Measurements from ENCODE around the gene GPR34.
"Not testable (repeated sequence)": the region's sequence is repeated elsewhere in the genome, so short reads cannot be mapped to it uniquely, and the experiment has no call there.

GPR34 gene

DNA sequence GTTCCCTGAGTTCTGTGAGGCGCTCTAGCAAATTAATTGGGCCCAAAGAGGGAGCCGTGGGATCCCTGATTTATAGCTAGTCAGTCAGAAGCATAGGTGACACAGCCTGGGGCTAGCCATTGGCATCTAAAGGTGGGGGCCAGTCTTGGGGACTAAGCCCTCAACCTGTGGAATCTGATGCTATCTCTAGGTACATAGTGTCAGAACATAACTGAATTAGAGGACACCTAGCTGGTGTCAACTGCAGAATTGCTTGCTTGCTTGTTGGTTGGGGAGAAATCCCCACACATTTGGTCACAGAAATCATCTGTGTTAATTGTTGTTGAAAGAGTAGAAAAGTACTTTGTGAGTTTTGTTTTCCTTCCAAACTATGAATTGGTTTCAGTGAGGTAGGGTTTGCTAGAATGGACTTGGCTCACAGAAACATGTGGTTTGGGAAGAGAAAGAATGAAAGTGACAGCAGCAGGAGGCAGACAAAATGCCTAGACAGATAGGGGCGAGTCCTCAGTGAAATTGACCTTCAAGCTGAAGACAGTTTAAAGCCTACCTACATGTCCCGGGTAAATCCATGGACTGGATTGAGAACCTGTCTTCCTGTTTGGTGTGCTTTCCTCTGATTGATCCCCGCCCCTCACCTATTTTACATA is 22.4 kb downstream of the GPR34 start:
- Histone ChIP-seq H3K4me1 (ENCODE audit: insufficient read depth, low read length) (peaks cover 12% of the 10 kb centered on the region), H3K9me3 (ENCODE audit: control insufficient read depth, insufficient read depth, low read length) (no peaks in the 10 kb centered on the region; the same call in 1 of the 2 replicates), H3K36me3 (ENCODE audit: insufficient read depth, low read length) (no peaks in the 10 kb centered on the region), H3K9ac (ENCODE audit: low read depth, low read length) (no peak overlapping the region)

DNA sequence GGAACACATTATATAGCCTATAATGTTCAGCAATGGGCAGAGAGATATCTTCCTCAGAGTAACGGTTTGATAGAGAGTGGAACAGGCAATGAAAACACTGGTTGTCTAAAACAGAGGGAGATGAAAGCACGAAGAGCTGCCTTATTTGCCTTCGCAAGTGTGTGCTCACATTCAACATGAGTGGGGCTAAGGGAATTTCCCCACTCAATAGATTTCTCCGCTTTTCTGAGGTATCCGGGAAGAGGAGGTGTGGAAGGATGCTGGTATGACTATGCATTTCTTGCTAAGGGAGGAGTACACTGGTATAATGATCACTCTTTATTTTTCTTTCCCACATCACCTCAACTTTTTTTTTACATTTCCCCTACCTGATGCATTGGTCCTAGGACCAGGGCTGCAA is 27.4 kb downstream of the GPR34 start:
- Histone ChIP-seq H3K36me3 (ENCODE audit: insufficient read depth, low read length) (no peaks in the 10 kb centered on the region; the same call in 1 of the 2 replicates), H3K4me1 (ENCODE audit: insufficient read depth, low read length) (peaks cover 5% of the 10 kb centered on the region), H3K9ac (ENCODE audit: low read depth, low read length) (no peak overlapping the region), H3K9me3 (ENCODE audit: control insufficient read depth, insufficient read depth, low read length) (peaks cover 19% of the 10 kb centered on the region)

- Histone ChIP-seq H3K4me1 (ENCODE audit: insufficient read depth, low read length) (peaks cover 3% of the 10 kb centered on the region; the same call in 1 of the 2 replicates), H3K36me3 (ENCODE audit: insufficient read depth, low read length) (no peaks in the 10 kb centered on the region; the same call in 1 of the 2 replicates), H3K9ac (ENCODE audit: low read depth, low read length) (no peak overlapping the region), H3K9me3 (ENCODE audit: control insufficient read depth, insufficient read depth, low read length) (peaks cover 19% of the 10 kb centered on the region)
These were observed 28.1 kb downstream of the GPR34 start for GRCh38 chrX:41716767-41717473.

DNA sequence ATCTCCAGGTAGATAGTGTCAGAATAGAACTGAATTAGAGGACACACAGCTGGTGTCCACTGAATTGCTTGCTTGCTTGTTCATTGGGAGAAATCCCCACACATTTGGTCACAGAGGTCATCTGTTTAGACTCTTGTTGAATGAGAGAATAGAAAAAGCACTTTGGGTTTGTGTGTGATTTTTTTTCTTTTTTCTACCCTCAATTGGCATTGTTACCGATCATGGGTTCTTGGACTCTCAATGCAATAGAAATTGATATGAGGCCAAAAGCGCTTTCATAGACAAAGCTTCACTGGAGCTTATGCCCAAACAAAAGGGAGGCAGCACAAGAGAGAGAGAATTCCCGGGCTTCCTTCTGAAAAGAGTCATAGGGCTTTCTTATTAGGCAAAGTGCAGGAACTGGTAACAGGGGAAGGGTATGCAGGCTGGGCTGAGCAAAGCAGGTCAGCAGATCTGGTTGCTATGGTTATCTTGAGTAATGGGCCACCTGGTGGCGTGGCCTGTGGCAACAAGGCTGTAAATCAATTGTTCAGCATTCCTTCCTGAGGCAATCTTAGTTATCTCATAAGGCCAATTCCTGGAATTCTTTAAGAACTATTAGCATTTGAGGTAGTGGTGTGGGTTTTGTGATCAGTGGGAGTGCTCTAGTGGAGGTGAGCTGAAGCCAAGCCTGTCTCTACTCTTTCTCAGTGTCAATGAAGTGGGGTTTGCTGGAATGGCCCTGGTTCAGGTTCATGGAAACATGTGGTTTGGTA is 29.9 kb downstream of the GPR34 start:
- H3K9ac ChIP-seq (ENCODE audit: low read depth, low read length): no peak overlapping the region
- H3K4me1 ChIP-seq (ENCODE audit: insufficient read depth, low read length): peaks cover 3% of the 10 kb centered on the region; the same call in 1 of the 2 replicates
- H3K36me3 ChIP-seq (ENCODE audit: insufficient read depth, low read length): no peaks in the 10 kb centered on the region; the same call in 1 of the 2 replicates
- H3K9me3 ChIP-seq (ENCODE audit: control insufficient read depth, insufficient read depth, low read length): peaks cover 19% of the 10 kb centered on the region

GRCh38 chrX:41719610-41720009 is 30.8 kb downstream of the GPR34 start:
- not testable (repeated sequence) for H3K9ac ChIP-seq (ENCODE audit: low read depth, low read length); H3K4me1 ChIP-seq (ENCODE audit: insufficient read depth, low read length); H3K36me3 ChIP-seq (ENCODE audit: insufficient read depth, low read length)
- peaks cover 19% of the 10 kb centered on the region for H3K9me3 ChIP-seq (ENCODE audit: control insufficient read depth, insufficient read depth, low read length)

GRCh38 chrX:41720125-41720779 is 31.5 kb downstream of the GPR34 start:
- Histone ChIP-seq H3K4me1 (ENCODE audit: insufficient read depth, low read length) (peaks cover 3% of the 10 kb centered on the region; the same call in 1 of the 2 replicates), H3K9me3 (ENCODE audit: control insufficient read depth, insufficient read depth, low read length) (peaks cover 19% of the 10 kb centered on the region), H3K36me3 (ENCODE audit: insufficient read depth, low read length) (no peaks in the 10 kb centered on the region; the same call in 1 of the 2 replicates), H3K9ac (ENCODE audit: low read depth, low read length) (no peak overlapping the region)

- Histone ChIP-seq H3K36me3 (ENCODE audit: insufficient read depth, low read length) (no peaks in the 10 kb centered on the region; the same call in 1 of the 2 replicates), H3K9ac (ENCODE audit: low read depth, low read length) (no peak overlapping the region), H3K9me3 (ENCODE audit: control insufficient read depth, insufficient read depth, low read length) (peaks cover 18% of the 10 kb centered on the region), H3K4me1 (ENCODE audit: insufficient read depth, low read length) (peaks cover 3% of the 10 kb centered on the region; the same call in 1 of the 2 replicates)
These were observed 32.8 kb downstream of the GPR34 start for GRCh38 chrX:41721590-41721989.

DNA sequence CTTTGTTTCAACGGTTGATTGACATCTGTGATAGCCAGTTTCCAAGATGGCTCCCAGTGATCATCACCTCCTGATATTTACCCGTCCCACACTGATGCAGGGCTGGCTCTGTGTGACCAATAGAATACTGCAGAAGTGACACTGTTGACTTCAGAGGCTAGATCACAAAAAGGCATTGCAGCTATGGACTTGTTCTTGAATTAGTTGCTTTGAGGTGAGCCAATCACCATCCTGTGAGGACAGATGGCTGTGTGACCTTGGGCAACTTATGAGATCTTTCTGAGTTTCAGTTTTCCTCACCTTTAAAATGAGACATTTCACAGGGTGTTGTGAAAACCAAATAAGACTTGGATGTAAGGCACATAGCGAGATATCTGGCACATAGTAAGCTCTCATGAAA is 33.4 kb downstream of the GPR34 start:
- Histone ChIP-seq H3K9ac (ENCODE audit: low read depth, low read length) (no peak overlapping the region), H3K36me3 (ENCODE audit: insufficient read depth, low read length) (no peaks in the 10 kb centered on the region), H3K9me3 (ENCODE audit: control insufficient read depth, insufficient read depth, low read length) (peaks cover 11% of the 10 kb centered on the region), H3K4me1 (ENCODE audit: insufficient read depth, low read length) (peaks cover 3% of the 10 kb centered on the region; the same call in 1 of the 2 replicates)

GRCh38 chrX:41722816-41723618 is 34.2 kb downstream of the GPR34 start:
- Histone ChIP-seq H3K9me3 (ENCODE audit: control insufficient read depth, insufficient read depth, low read length) (peaks cover 5% of the 10 kb centered on the region), H3K36me3 (ENCODE audit: insufficient read depth, low read length) (no peaks in the 10 kb centered on the region), H3K4me1 (ENCODE audit: insufficient read depth, low read length) (peaks cover 3% of the 10 kb centered on the region; the same call in 1 of the 2 replicates), H3K9ac (ENCODE audit: low read depth, low read length) (no peak overlapping the region)

- H3K9me3 ChIP-seq (ENCODE audit: control insufficient read depth, insufficient read depth, low read length): peaks cover 5% of the 10 kb centered on the region
- no peak within 1 kb of the TSS for H3K9ac ChIP-seq (ENCODE audit: low read depth, low read length)
- H3K36me3 ChIP-seq (ENCODE audit: insufficient read depth, low read length): no peaks in the 10 kb centered on the region
- H3K4me1 ChIP-seq (ENCODE audit: insufficient read depth, low read length): no peaks in the 10 kb centered on the region
These were observed 35.1 kb downstream of the GPR34 start, which contains the start of gene GPR82 for GRCh38 chrX:41723826-41724225. Gene GPR82, plus strand, starts transcription at chrX:41724181. Its CDS starts 2,846 bp downstream, at chrX:41727027.

DNA sequence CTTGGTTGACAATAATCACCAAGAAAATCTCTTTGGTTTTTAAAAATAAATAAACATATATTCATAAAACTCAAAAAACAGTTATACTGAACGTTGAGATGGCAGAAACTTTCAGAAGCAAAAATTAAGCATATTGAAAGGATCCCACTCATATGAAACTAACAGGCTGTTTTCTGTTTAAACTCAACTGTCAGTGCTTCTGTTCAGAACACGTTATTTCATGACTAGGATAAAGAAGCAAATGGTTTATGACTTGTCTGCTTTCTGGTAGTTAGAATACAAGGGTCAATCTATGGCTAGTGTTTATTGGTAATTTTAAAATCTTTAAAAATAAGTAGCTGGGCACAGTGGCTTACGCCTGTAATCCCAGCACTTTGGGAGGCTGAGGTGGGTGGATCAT is 39.4 kb downstream of the GPR34 start:
- Histone ChIP-seq H3K36me3 (ENCODE audit: insufficient read depth, low read length) (no peaks in the 10 kb centered on the region), H3K9ac (ENCODE audit: low read depth, low read length) (no peak overlapping the region), H3K4me1 (ENCODE audit: insufficient read depth, low read length) (no peaks in the 10 kb centered on the region), H3K9me3 (ENCODE audit: control insufficient read depth, insufficient read depth, low read length) (no peaks in the 10 kb centered on the region)

GRCh38 chrX:41730081-41730480 is 41.3 kb downstream of the GPR34 start:
- Histone ChIP-seq H3K9me3 (ENCODE audit: control insufficient read depth, insufficient read depth, low read length) (no peaks in the 10 kb centered on the region), H3K9ac (ENCODE audit: low read depth, low read length) (no peak overlapping the region), H3K36me3 (ENCODE audit: insufficient read depth, low read length) (no peaks in the 10 kb centered on the region; the same call in 1 of the 2 replicates), H3K4me1 (ENCODE audit: insufficient read depth, low read length) (no peaks in the 10 kb centered on the region)

GRCh38 chrX:41732260-41732659 is 43.5 kb downstream of the GPR34 start:
- Histone ChIP-seq H3K4me1 (ENCODE audit: insufficient read depth, low read length) (no peaks in the 10 kb centered on the region), H3K36me3 (ENCODE audit: insufficient read depth, low read length) (no peaks in the 10 kb centered on the region; the same call in 1 of the 2 replicates), H3K9me3 (ENCODE audit: control insufficient read depth, insufficient read depth, low read length) (no peaks in the 10 kb centered on the region), H3K9ac (ENCODE audit: low read depth, low read length) (no peak overlapping the region)

Data from ES-I3 (cell line).